ENCODE measurements around the gene RNF115. TPM values are rescaled to one million over a fixed set of nuclear protein-coding genes. Genes with fewer than 3 reads are reported as not detected.
A peak's percentile ranks its signal among the peaks of the same experiment; 100 is the strongest.

RNF115 gene
- polyA plus RNA-seq, 1 of the 3 experiments (the other 2 are of a cell fraction): 4.8 TPM

DNA sequence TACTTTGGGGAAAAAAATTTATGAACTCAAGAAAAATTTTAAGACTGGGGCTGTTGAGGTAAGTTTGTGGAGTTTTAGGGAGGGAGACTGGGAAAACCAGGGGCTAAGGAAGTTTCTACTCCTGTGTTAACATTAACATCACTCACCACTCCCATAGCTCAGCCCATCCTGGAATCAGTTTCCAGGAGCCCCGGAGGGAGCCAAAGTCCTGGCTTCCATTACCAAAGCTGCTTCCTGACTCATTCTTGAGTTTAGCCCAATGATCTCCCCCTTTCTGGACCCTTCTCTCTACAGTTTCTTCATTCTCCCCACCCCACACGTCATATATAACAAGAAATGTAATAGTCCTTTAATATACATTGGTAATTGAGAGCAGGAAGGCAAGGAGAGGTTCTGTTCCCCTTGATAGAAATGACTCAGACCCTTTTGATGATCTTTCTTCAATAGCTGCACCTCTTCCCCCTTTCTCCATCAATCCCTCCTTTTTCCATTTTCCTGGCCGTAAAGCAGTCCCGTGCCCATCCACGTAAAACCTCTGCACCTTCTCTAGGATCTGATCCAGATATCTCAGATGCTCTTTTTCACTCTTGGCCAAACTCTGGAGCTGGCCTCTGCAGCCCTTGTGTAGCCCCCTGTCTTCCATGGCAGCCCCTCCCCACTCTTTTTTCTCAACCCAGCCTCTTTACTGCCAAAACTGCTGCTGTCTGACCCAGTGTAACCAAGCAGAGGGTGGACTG, 39.6 kb upstream of the RNF115 start:
- Histone ChIP-seq H4K20me1 (ENCODE audit: insufficient read depth) (no peaks in the 10 kb centered on the region), H3K4me2 (no peak overlapping the region), H2AFZ (ENCODE audit: low read depth) (0 out of 2 replicates have a peak overlapping the region, but pooled peaks have one; percentile 35), H3K9me2 (no peaks in the 10 kb centered on the region), H3K4me3 (ENCODE audit: low read depth in 2 of 2, low read length in 1 of 2) (no peak overlapping the region), H3K79me2 (ENCODE audit: insufficient read depth) (peaks cover under 1% of the 10 kb centered on the region; the same call in 1 of the 2 replicates), H3K9me3 (no peaks in the 10 kb centered on the region), H3K27me3 (ENCODE audit: insufficient read depth) (no peaks in the 10 kb centered on the region; the same call in 1 of the 2 replicates), H3F3A (replicated peaks; ENCODE audit: insufficient read depth) (no peaks in the 10 kb centered on the region), H3K36me3 (replicated peaks in 1 of 2; ENCODE audit: control insufficient read depth in 1 of 2, insufficient read depth in 2 of 2, low read length in 1 of 2) (no peaks in the 10 kb centered on the region), H3K27ac (ENCODE audit: low read depth in 2 of 2, low read length in 1 of 2) (no peak overlapping the region), H3K4me1 (ENCODE audit: control insufficient read depth in 1 of 2, insufficient read depth in 2 of 2, low read depth in 1 of 2, low read length in 1 of 2) (peaks cover 0 to 4% of the 10 kb centered on the region in 2 experiments; a peak in 1 of 4 replicates), H3K9ac (no peak overlapping the region)
- POLR2A ChIA-PET: no interaction called here
- WGBS (ENCODE audit: low lambda C conversion rate): 79% methylated on average over 5 of the region's 5 CpGs
- no peak for DNase-seq
- TF ChIP-seq NRF1 (IDR thresholded peaks at IDR 0.05; ENCODE audit: low read depth, low read length) (no peak), TEAD4 (IDR thresholded peaks at IDR 0.05; ENCODE audit: borderline replicate concordance, insufficient read depth) (no peak), CHD2 (IDR thresholded peaks at IDR 0.05; ENCODE audit: low read length, partially characterized antibody) (no peak), FOXJ3 (CRISPR knock-in tag; IDR thresholded peaks at IDR 0.05) (no peak), SMC3 (IDR thresholded peaks at IDR 0.05; ENCODE audit: low read depth, low read length) (no peak), RAD21 (IDR thresholded peaks at IDR 0.05; ENCODE audit: low read length) (no peak)
- TF ChIP-seq, protein P1, sequence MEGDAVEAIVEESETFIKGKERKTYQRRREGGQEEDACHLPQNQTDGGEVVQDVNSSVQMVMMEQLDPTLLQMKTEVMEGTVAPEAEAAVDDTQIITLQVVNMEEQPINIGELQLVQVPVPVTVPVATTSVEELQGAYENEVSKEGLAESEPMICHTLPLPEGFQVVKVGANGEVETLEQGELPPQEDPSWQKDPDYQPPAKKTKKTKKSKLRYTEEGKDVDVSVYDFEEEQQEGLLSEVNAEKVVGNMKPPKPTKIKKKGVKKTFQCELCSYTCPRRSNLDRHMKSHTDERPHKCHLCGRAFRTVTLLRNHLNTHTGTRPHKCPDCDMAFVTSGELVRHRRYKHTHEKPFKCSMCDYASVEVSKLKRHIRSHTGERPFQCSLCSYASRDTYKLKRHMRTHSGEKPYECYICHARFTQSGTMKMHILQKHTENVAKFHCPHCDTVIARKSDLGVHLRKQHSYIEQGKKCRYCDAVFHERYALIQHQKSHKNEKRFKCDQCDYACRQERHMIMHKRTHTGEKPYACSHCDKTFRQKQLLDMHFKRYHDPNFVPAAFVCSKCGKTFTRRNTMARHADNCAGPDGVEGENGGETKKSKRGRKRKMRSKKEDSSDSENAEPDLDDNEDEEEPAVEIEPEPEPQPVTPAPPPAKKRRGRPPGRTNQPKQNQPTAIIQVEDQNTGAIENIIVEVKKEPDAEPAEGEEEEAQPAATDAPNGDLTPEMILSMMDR (IDR thresholded peaks at IDR 0.05): no peak
- TF ChIP-seq, protein P2, sequence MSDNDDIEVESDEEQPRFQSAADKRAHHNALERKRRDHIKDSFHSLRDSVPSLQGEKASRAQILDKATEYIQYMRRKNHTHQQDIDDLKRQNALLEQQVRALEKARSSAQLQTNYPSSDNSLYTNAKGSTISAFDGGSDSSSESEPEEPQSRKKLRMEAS (IDR thresholded peaks at IDR 0.05; ENCODE audit: low read depth): no peak
- TF ChIP-seq, protein P3, sequence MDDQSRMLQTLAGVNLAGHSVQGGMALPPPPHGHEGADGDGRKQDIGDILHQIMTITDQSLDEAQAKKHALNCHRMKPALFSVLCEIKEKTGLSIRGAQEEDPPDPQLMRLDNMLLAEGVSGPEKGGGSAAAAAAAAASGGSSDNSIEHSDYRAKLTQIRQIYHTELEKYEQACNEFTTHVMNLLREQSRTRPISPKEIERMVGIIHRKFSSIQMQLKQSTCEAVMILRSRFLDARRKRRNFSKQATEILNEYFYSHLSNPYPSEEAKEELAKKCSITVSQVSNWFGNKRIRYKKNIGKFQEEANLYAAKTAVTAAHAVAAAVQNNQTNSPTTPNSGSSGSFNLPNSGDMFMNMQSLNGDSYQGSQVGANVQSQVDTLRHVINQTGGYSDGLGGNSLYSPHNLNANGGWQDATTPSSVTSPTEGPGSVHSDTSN (IDR thresholded peaks at IDR 0.05): no peak
- TF ChIP-seq, protein P4, sequence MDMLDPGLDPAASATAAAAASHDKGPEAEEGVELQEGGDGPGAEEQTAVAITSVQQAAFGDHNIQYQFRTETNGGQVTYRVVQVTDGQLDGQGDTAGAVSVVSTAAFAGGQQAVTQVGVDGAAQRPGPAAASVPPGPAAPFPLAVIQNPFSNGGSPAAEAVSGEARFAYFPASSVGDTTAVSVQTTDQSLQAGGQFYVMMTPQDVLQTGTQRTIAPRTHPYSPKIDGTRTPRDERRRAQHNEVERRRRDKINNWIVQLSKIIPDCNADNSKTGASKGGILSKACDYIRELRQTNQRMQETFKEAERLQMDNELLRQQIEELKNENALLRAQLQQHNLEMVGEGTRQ (IDR thresholded peaks at IDR 0.05; ENCODE audit: borderline replicate concordance, low read depth, low read length): no peak
- TF ChIP-seq, protein P5, sequence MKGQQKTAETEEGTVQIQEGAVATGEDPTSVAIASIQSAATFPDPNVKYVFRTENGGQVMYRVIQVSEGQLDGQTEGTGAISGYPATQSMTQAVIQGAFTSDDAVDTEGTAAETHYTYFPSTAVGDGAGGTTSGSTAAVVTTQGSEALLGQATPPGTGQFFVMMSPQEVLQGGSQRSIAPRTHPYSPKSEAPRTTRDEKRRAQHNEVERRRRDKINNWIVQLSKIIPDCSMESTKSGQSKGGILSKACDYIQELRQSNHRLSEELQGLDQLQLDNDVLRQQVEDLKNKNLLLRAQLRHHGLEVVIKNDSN (IDR thresholded peaks at IDR 0.05; ENCODE audit: borderline replicate concordance, low read depth): no peak
- CTCF ChIA-PET: interaction anchor here (1.0 to 9.4 kb wide), 4 partner anchors 18 to 100 kb away, joined by 4 to 162 read pairs (median 6); partner anchors contain the start of genes ANKRD34A, NUDT17 and POLR3GL
